H1 (cell line): ENCODE data around the gene ACOT7. TPM values are rescaled to one million over a fixed set of nuclear protein-coding genes. Genes with fewer than 3 reads are reported as not detected.

Experiments
- CTBP2 ChIP-seq: IDR thresholded peaks from 2 replicates; pipeline ENCODE4 v1.7.0; 2011; ENCODE audit warnings: borderline replicate concordance, mild to moderate bottlenecking, moderate library complexity, mixed read lengths, low read length; ENCODE audit not compliant: insufficient read depth, insufficient read length
- EGR1 ChIP-seq: IDR thresholded peaks from 2 replicates; pipeline ENCODE4 v1.6.1; 2011; ENCODE audit warnings: low read depth, low read length, borderline replicate concordance
- EP300 ChIP-seq, 2 experiments: IDR thresholded peaks; 1 replicate in 1 of 2; 2 replicates in 1 of 2; pipeline ENCODE4 v1.6.1; 2011 to 2012; ENCODE audit warnings: low read depth in 2 of 2, low read length in 2 of 2, mild to moderate bottlenecking in 2 of 2, borderline replicate concordance in 1 of 2, inconsistent platforms in 1 of 2, moderate library complexity in 1 of 2
- JUN ChIP-seq: IDR thresholded peaks from 2 replicates; pipeline ENCODE4 v1.6.1; 2011; ENCODE audit warnings: low read depth, mild to moderate bottlenecking, improper control_type of control experiment, low read length
- SRF ChIP-seq: IDR thresholded peaks from 2 replicates; pipeline ENCODE4 v1.6.1; 2011; ENCODE audit warnings: mild to moderate bottlenecking, low read depth, low read length, moderate library complexity
- ZNF274 ChIP-seq: IDR thresholded peaks from 2 replicates; pipeline ENCODE4 v1.7.0; 2012; ENCODE audit warnings: low read length, borderline replicate concordance; ENCODE audit errors: extremely low read depth
- polyA plus RNA-seq, 7 experiments: library from polyadenylated mRNA; depleted of rRNA in 3 of 7; stranded (reverse) in 5 of 7; unstranded in 2 of 7; fragments of >200 nt in 5 of 7; fragments of 200-250 nt in 2 of 7; gene quantifications; 1 replicate in 5 of 7; 2 replicates in 1 of 7; 4 replicates in 1 of 7; pipeline versions ENCODE4 v1.2.1 to v1.2.3, GENCODE V29; 2011 to 2013; ENCODE audit warnings: missing spikeins in 2 of 7, mixed read lengths in 2 of 7
- total RNA-seq: library from RNA; stranded (reverse); fragmentation: NEBNext Ultra II Directional; extraction: Animal tissue kit (Norgen Biotek cat#: 25700); gene quantifications from 2 replicates; pipeline ENCODE4 v1.2.1, GENCODE V29; 2021

Gene ACOT7
- total and polyA plus RNA-seq, 2 of the 8 experiments (the other 6 are each of a cell fraction or from before 2014, with no cell fraction given) = 151 to 214 TPM

DNA sequence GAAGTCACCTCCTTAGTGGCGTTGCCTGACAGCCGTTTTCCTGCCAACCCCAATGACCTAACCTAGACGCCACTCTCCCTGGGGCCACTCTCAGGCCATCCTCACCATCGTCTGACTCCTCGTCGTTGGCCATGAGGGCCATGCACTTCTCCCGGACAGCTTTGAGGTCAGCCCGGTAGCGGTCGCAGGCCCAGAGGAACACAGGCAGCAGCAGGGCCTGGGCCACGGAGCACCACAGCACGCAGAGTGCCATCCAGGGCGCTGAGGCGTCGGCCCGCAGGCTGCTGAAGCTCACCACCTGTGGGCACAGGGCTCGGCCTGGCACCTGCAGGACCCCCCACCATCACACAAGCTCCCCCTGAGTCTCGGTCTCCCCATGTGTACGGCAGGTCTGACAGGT, 142.3 kb downstream of the ACOT7 start (continued):
- TF ChIP-seq JUN = no peak
- TF ChIP-seq EGR1 = no peak
- TF ChIP-seq CTBP2 = no peak
- no peak for TF ChIP-seq SRF
- TF ChIP-seq EP300 (IDR thresholded peaks at IDR 0.05; ENCODE audit: borderline replicate concordance in 1 of 2, low read depth in 2 of 2, low read length in 2 of 2) = no peak
- TF ChIP-seq ZNF274 = no peak
